Psoas muscle (tissue), 8 donors: ENCODE data around the gene EGF. TPM values are rescaled to one million over a fixed set of nuclear protein-coding genes. Genes with fewer than 3 reads are reported as not detected.

Experiments used
- ATAC-seq, 4 donors: fragments of 200-7000 bp; cut with Tn5 transposase; one replicate each; pipeline ENCODE4 v1.9.1; 2020; ENCODE audit warnings: moderate library complexity in 3 of 4, mild to moderate bottlenecking in 2 of 4
- DNase-seq, 2 donors: peaks; one replicate each; pipeline ENCODE4 v3.0.0-alpha.2; 2020
- H3K27ac ChIP-seq: fragments of 200-600 bp; one replicate; pipeline ENCODE4 v1.8.0; 2022
- H3K27me3 ChIP-seq, 3 donors: fragments of 200-600 bp in 1 of 3; one replicate each; pipeline versions ENCODE4 v1.6.1 to v1.8.0; 2013 to 2022; ENCODE audit warnings: low read length in 2 of 3, mild to moderate bottlenecking in 2 of 3, moderate library complexity in 1 of 3; ENCODE audit not compliant: insufficient read depth in 3 of 3
- H3K36me3 ChIP-seq, 2 donors: fragments of 200-600 bp in 1 of 2; one replicate each; pipeline versions ENCODE4 v1.6.1 to v1.8.0; 2013 to 2022; ENCODE audit warnings: low read depth in 1 of 2, mild to moderate bottlenecking in 1 of 2, moderate library complexity in 1 of 2; ENCODE audit not compliant: insufficient read depth in 1 of 2
- H3K4me1 ChIP-seq: fragments of 200-600 bp; one replicate; pipeline ENCODE4 v1.8.0; 2022
- H3K4me3 ChIP-seq: fragments of 200-600 bp; one replicate; pipeline ENCODE4 v1.8.0; 2022; ENCODE audit warnings: mild to moderate bottlenecking
- H3K9me3 ChIP-seq: fragments of 200-600 bp; one replicate; pipeline ENCODE4 v1.8.0; 2022
- WGBS, 3 donors: extraction: QIAGEN DNeasy Blood & Tissue Kit; methylation state at CpG; one replicate each; pipeline versions ENCODE4 v1.1.6 to v1.1.7; 2013; 5-methylcytosine and 5-hydroxymethylcytosine counted together
- intact Hi-C, 2 donors: fragments of 100-400 bp; cut with DNase I; formaldehyde crosslinking; loops; one replicate each; pipeline versions ENCODE4 v1.11.0 to v1.14.2; 2022
- polyA plus RNA-seq, 3 donors: library from polyadenylated mRNA; stranded (reverse); fragments of 200-250 nt; gene quantifications; one replicate each; pipeline ENCODE4 v1.2.3, GENCODE V29; 2013
- total RNA-seq, 4 donors: library from RNA; stranded (reverse); fragmentation: NEBNext Ultra II Directional in 2 of 4; extraction: Animal tissue kit (Norgen Biotek cat#: 25700) in 2 of 4; gene quantifications; one replicate each; pipeline versions ENCODE4 v1.2.1 to v1.2.4, GENCODE V29; 2021 to 2023
- TF ChIP-seq, protein P1 (sequence below): fragments of 200-600 bp; IDR thresholded peaks from one replicate; pipeline ENCODE4 v1.8.0; 2022; ENCODE audit warnings: antibody characterized with exemption
- donor health status: healthy with polysubstance abuse.
- donor health status: DM: no; HTN: no; CAD: no; lungs with moderate emphysema.
- donor health status: Bipolar disorder and iron deficiency.
- donor health status: healthy.
- donor health status: DM: yes; HTN: yes; CAD: no.
- donor health status: DM: no; HTN: no; CAD: no.
- donor health status: DM: no; HTN: no; CAD: no.
- donor health status: DM: yes; HTN: yes; CAD: no.

The EGF gene
- total and polyA plus RNA-seq, 7 donors, result 2.5 to 92.4 (median 37.1) TPM

DNA sequence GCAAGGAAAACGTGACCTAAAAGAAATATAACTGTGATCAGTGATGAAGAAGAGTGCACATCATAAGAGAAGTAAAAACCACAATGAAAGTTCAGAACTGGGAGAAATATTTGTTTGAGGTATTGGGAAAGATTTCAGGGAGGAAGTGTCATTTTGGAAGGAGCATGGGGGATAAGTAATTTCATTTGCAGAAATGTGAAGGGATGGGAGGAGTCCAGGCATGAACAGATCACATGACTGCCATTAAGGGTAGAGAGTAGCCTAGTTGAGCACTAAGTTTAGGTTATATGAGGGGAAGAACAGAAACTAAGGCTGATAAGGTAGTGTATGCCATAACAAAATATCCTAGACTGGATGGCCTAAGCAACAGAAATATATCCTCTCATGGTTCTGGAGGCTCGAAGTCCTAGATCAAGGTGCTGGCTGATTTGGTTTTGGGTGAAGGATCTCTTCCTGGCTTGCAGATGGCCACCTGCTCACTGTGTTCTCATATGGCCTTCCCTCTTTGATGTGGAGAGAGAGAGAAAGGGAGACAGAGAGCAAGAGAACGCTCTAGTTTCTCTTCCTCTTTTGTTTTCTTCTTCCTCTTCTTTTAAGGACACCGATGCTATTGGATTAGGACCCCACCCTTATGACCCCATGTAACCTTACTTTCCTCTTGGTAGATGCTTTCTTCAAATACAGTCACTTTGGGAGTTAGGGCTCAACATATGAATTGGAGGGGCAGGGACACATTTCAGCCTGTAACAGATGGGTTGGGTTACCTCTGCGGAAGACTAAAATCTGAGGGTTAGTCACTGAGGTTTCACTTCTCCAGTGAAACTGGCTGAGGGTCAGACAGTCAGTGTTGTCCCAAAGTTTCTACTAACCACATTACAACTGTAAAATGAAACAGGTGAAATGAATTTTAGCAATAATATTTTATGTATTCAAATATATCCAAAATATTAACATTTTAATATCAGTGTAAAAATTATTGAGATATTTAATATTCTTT lies 77.9 kb downstream of the EGF start:
- 84 to 92% (median 91%) methylated on average over 5 of the region's 5 CpGs for WGBS, 3 donors
- ATAC-seq (no peak), DNase-seq (no peak)
- TF ChIP-seq, protein P1, sequence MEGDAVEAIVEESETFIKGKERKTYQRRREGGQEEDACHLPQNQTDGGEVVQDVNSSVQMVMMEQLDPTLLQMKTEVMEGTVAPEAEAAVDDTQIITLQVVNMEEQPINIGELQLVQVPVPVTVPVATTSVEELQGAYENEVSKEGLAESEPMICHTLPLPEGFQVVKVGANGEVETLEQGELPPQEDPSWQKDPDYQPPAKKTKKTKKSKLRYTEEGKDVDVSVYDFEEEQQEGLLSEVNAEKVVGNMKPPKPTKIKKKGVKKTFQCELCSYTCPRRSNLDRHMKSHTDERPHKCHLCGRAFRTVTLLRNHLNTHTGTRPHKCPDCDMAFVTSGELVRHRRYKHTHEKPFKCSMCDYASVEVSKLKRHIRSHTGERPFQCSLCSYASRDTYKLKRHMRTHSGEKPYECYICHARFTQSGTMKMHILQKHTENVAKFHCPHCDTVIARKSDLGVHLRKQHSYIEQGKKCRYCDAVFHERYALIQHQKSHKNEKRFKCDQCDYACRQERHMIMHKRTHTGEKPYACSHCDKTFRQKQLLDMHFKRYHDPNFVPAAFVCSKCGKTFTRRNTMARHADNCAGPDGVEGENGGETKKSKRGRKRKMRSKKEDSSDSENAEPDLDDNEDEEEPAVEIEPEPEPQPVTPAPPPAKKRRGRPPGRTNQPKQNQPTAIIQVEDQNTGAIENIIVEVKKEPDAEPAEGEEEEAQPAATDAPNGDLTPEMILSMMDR, result no peak
- no peaks in the 10 kb centered on the region for H3K27me3 ChIP-seq
- peaks cover 0 to 64% of the 10 kb centered on the region in 2 donors for H3K36me3 ChIP-seq
- H3K9me3 ChIP-seq, result no peaks in the 10 kb centered on the region
- H3K27ac ChIP-seq, result no peak overlapping the region
- intact Hi-C loops, result loop anchor here in 1 of 2 donors (10.0 kb wide), 1 partner anchor 524 kb away; no protein-coding TSS in a partner anchor
- no peak overlapping the region for H3K4me3 ChIP-seq
- peaks cover 12% of the 10 kb centered on the region for H3K4me1 ChIP-seq

DNA sequence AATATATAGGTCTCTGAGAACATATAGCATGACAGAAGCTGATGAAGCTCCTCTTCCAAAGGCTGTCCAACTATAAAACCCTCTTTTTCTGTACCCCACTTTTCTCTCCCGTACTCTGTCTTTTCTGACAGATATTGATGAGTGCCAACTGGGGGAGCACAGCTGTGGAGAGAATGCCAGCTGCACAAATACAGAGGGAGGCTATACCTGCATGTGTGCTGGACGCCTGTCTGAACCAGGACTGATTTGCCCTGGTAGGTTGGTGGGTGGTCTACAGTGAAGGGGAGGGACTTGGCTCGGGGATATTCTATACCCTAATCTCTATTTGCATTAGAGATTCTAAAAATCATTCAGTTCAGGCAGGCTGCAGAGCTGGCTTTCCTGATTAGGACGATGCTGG lies 80.4 kb downstream of the EGF start:
- Histone ChIP-seq H3K9me3 (no peaks in the 10 kb centered on the region), H3K4me3 (no peak overlapping the region), H3K4me1 (no peaks in the 10 kb centered on the region), H3K27ac (no peak overlapping the region), H3K27me3 (no peaks in the 10 kb centered on the region), H3K36me3 (peaks cover 0 to 58% of the 10 kb centered on the region in 2 donors)
- no peak for ATAC-seq
- TF ChIP-seq, protein P1, result no peak
- WGBS, 3 donors, result 46 to 65% (median 49%) methylated on average over 4 of the region's 4 CpGs
- intact Hi-C loops, result loop anchor here in 1 of 2 donors (10.0 kb wide), 1 partner anchor 522 kb away; no protein-coding TSS in a partner anchor
- no peak for DNase-seq

DNA sequence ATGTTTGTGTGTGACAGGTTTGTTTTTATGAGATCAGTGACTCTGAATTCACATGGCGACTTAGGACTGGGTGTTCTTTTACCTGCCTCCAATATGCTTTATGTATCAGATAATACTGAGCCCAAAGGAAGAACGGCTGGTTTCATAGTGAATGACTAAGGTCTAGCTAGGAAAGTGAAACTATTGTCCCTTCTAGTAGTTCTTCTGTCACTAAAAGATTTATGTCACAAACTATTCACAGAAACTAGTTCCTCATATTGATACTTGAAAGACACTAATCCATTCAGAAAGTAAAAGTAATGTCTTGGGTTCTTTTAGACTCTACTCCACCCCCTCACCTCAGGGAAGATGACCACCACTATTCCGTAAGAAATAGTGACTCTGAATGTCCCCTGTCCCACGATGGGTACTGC lies 81.7 kb downstream of the EGF start:
- 68 to 81% (median 72%) methylated on average over 4 of the region's 4 CpGs for WGBS, 3 donors
- H3K4me1 ChIP-seq, result no peaks in the 10 kb centered on the region
- peaks cover 0 to 52% of the 10 kb centered on the region in 2 donors for H3K36me3 ChIP-seq
- ATAC-seq (no peak), DNase-seq (no peak)
- H3K27me3 ChIP-seq, result no peaks in the 10 kb centered on the region
- TF ChIP-seq, protein P1, result no peak
- intact Hi-C loops, result loop anchor here in 1 of 2 donors (10.0 kb wide), 1 partner anchor 520 kb away; no protein-coding TSS in a partner anchor
- no peaks in the 10 kb centered on the region for H3K9me3 ChIP-seq
- H3K27ac ChIP-seq, result no peak overlapping the region
- no peak overlapping the region for H3K4me3 ChIP-seq

DNA sequence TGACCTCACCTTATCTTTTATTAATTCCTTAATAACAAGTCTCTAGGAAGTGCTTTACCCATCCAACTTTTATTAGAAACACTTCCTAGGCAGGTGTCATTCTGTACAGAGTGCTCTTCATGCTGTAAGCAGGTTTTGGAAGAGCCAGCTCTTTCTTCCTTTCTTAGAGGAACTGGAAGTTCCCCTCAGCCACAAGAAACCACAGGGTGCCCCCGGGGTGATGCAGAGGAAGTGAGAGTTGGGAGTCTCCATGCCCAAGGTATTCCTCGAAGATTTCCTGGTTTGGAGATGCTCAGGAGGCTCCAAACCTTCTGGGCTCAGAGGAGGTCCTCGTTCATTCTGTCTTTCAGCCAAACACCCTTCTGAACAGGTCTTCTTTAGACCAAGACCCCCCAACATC lies 83.8 kb downstream of the EGF start:
- Histone ChIP-seq H3K9me3 (no peaks in the 10 kb centered on the region), H3K36me3 (peaks cover 0 to 62% of the 10 kb centered on the region in 2 donors), H3K27me3 (no peaks in the 10 kb centered on the region), H3K4me3 (no peak overlapping the region), H3K27ac (no peak overlapping the region), H3K4me1 (no peaks in the 10 kb centered on the region)
- intact Hi-C loops, result loop anchor here (5.0 to 10.0 kb wide), 2 partner anchors 518 to 521 kb away; no protein-coding TSS in a partner anchor
- no peak for ATAC-seq
- TF ChIP-seq, protein P1, result no peak
- 51 to 67% (median 59%) methylated on average over 3 of the region's 3 CpGs for WGBS, 3 donors
- no peak for DNase-seq
